ENCODE data around the gene UBE2QL1.
A peak's percentile ranks its signal among the peaks of the same experiment; 100 is the strongest.

Gene UBE2QL1

GRCh38 chr5:6540111-6540827 lies 91.6 kb downstream of the UBE2QL1 start:
- Histone ChIP-seq H3K36me3 (replicated peaks) (no peaks in the 10 kb centered on the region), H3K27ac (no peak overlapping the region), H3K4me3 (ENCODE audit: low read depth, low read length) (no peak overlapping the region), H3K27me3 (replicated peaks) (no peaks in the 10 kb centered on the region)
- peak; percentile 5 for DNase-seq
- TF ChIP-seq CTCF (IDR thresholded peaks at IDR 0.05; ENCODE audit: low read depth, low read length, missing control alignments), result no peak
- in situ Hi-C loops (cut with HindIII; ENCODE audit: low pct_ligation_motif_present, low sequenced_read_pairs), result no loop called here

- TF ChIP-seq CTCF (IDR thresholded peaks at IDR 0.05; ENCODE audit: low read depth, low read length, missing control alignments), result no peak
- no peak for DNase-seq
- Histone ChIP-seq H3K36me3 (replicated peaks) (no peaks in the 10 kb centered on the region), H3K4me3 (ENCODE audit: low read depth, low read length) (no peak overlapping the region), H3K27me3 (replicated peaks) (no peaks in the 10 kb centered on the region), H3K27ac (no peak overlapping the region)
- in situ Hi-C loops (cut with HindIII; ENCODE audit: low pct_ligation_motif_present, low sequenced_read_pairs), result no loop called here
Observed at GRCh38 chr5:6541256-6542013, 92.8 kb downstream of the UBE2QL1 start.

- Histone ChIP-seq H3K27ac (no peak overlapping the region), H3K4me3 (ENCODE audit: low read depth, low read length) (no peak overlapping the region), H3K27me3 (replicated peaks) (no peaks in the 10 kb centered on the region), H3K36me3 (replicated peaks) (no peaks in the 10 kb centered on the region)
- in situ Hi-C loops (cut with HindIII; ENCODE audit: low pct_ligation_motif_present, low sequenced_read_pairs), result no loop called here
- no peak for DNase-seq
- no peak for TF ChIP-seq CTCF (IDR thresholded peaks at IDR 0.05; ENCODE audit: low read depth, low read length, missing control alignments)
Observed at GRCh38 chr5:6542421-6543345, 94.0 kb downstream of the UBE2QL1 start.

GRCh38 chr5:6543346-6543730 lies 94.7 kb downstream of the UBE2QL1 start:
- H3K36me3 ChIP-seq (replicated peaks), result no peaks in the 10 kb centered on the region
- in situ Hi-C loops (cut with HindIII; ENCODE audit: low pct_ligation_motif_present, low sequenced_read_pairs), result no loop called here
- TF ChIP-seq CTCF (IDR thresholded peaks at IDR 0.05; ENCODE audit: low read depth, low read length, missing control alignments), result no peak
- DNase-seq, result no peak
- H3K27ac ChIP-seq, result no peak overlapping the region
- no peaks in the 10 kb centered on the region for H3K27me3 ChIP-seq (replicated peaks)
- no peak overlapping the region for H3K4me3 ChIP-seq (ENCODE audit: low read depth, low read length)

- Histone ChIP-seq H3K27ac (no peak overlapping the region), H3K4me3 (ENCODE audit: low read depth, low read length) (no peak overlapping the region), H3K27me3 (replicated peaks) (no peaks in the 10 kb centered on the region), H3K36me3 (replicated peaks) (no peaks in the 10 kb centered on the region)
- no peak for DNase-seq
- TF ChIP-seq CTCF (IDR thresholded peaks at IDR 0.05; ENCODE audit: low read depth, low read length, missing control alignments), result no peak
- in situ Hi-C loops (cut with HindIII; ENCODE audit: low pct_ligation_motif_present, low sequenced_read_pairs), result no loop called here
Observed at GRCh38 chr5:6543830-6544560, 95.3 kb downstream of the UBE2QL1 start.
